ENCODE results near the gene ACSS1. TPM values are rescaled to one million over a fixed set of nuclear protein-coding genes. Genes with fewer than 3 reads are reported as not detected.

ACSS1 gene
- polyA plus RNA-seq, 2 of the 4 experiments (the other 2 are of a cell fraction), result 7.2 to 7.6 TPM

DNA sequence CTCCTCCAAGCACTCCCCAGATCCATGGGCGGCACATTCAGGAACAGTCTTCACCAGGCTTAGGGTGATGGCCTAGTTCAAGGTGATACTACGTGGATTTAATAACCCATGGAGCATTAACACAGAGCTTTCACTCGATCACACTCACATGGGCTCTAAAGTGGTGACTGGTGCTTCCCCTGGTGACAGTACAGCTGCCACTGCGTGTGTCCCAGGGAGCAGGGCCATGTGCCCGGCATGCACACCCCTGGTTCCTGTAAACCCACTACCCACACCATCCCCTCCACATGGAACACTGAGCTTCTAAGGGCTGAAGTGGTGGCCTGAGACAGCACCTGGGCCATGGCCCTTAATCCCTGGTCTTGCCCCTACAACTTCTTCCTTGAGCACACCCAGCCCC lies 37.6 kb downstream of the ACSS1 start:
- POLR2A ChIA-PET, result no interaction called here
- FAIRE-seq (no peak), ATAC-seq (no peak), DNase-seq (ENCODE audit: low read depth in 1 of 2, low spot score in 1 of 2) (no peak)
- Histone ChIP-seq H3K9me3 (no peaks in the 10 kb centered on the region), H3K4me1 (no peaks in the 10 kb centered on the region), H3K4me3 (no peak overlapping the region), H3K4me2 (no peak overlapping the region), H3K27ac (no peak overlapping the region)
- WGBS (ENCODE audit: missing lambda C conversion rate), result 93% methylated on average over 5 of the region's 5 CpGs
- TF ChIP-seq NR3C1 (IDR thresholded peaks at IDR 0.05), result no peak
- CTCF ChIA-PET, result interaction anchor here (0.6 to 1.3 kb wide), 4 partner anchors 12 to 219 kb away, joined by 3 to 5 read pairs (median 3); no protein-coding TSS in a partner anchor

GRCh38 chr20:25019381-25020155 lies 38.4 kb downstream of the ACSS1 start:
- no peak for DNase-seq (ENCODE audit: low read depth in 1 of 2, low spot score in 1 of 2)
- Histone ChIP-seq H3K9me3 (no peaks in the 10 kb centered on the region), H3K27ac (no peak overlapping the region), H3K4me2 (no peak overlapping the region), H3K4me3 (no peak overlapping the region), H3K4me1 (no peaks in the 10 kb centered on the region)
- POLR2A ChIA-PET, result no interaction called here
- no peak for TF ChIP-seq KDM1A (IDR thresholded peaks at IDR 0.05; ENCODE audit: low read depth)
- TF ChIP-seq GATA3 (IDR thresholded peaks at IDR 0.05; ENCODE audit: borderline replicate concordance), result no peak
- TF ChIP-seq KDM5A (IDR thresholded peaks at IDR 0.05), result no peak
- no peak for TF ChIP-seq MYC (IDR thresholded peaks at IDR 0.05; ENCODE audit: borderline replicate concordance, low read length)
- no peak for TF ChIP-seq RFX5 (IDR thresholded peaks at IDR 0.05)
- TF ChIP-seq, protein P1, sequence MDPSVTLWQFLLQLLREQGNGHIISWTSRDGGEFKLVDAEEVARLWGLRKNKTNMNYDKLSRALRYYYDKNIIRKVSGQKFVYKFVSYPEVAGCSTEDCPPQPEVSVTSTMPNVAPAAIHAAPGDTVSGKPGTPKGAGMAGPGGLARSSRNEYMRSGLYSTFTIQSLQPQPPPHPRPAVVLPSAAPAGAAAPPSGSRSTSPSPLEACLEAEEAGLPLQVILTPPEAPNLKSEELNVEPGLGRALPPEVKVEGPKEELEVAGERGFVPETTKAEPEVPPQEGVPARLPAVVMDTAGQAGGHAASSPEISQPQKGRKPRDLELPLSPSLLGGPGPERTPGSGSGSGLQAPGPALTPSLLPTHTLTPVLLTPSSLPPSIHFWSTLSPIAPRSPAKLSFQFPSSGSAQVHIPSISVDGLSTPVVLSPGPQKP (IDR thresholded peaks at IDR 0.05; ENCODE audit: low read depth, low read length), result no peak
- TF ChIP-seq CBX8 (IDR thresholded peaks at IDR 0.05), result no peak
- TF ChIP-seq CBX2 (IDR thresholded peaks at IDR 0.05; ENCODE audit: borderline replicate concordance, low read depth), result no peak
- WGBS (ENCODE audit: missing lambda C conversion rate), result 90% methylated on average over 15 of the region's 16 CpGs
- no peak for FAIRE-seq
- CTCF ChIA-PET, result interaction anchor here (0.5 to 2.1 kb wide), 8 partner anchors 11 to 267 kb away, joined by 3 to 5 read pairs (median 3); no protein-coding TSS in a partner anchor
- no peak for ATAC-seq

DNA sequence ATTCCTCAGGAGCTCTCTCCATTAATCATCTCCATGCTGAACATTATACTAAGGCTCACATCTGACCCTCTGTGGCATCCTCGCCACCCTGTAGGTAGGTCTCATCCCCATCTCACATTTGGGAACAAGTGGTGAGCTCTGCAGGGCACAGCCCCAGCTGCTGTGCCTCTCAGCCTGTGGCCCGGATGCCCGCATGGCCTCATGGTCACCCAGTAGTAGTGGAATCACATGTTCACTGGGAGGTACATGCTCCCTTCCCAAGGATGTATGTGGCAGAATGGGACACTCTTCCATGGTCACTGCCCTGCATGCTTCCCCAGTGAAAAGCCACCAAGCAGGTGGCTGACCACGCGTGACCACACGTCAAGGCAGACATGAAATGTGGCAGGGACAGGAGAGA lies 39.1 kb downstream of the ACSS1 start:
- ATAC-seq (no peak), DNase-seq (ENCODE audit: low read depth in 1 of 2, low spot score in 1 of 2) (no peak), FAIRE-seq (no peak)
- WGBS (ENCODE audit: missing lambda C conversion rate), result 91% methylated on average over 6 of the region's 6 CpGs
- H3K4me1 ChIP-seq, result no peaks in the 10 kb centered on the region
- H3K27ac ChIP-seq, result no peak overlapping the region
- H3K4me3 ChIP-seq, result no peak overlapping the region
- no peak overlapping the region for H3K4me2 ChIP-seq
- H3K9me3 ChIP-seq, result no peaks in the 10 kb centered on the region
- POLR2A ChIA-PET, result no interaction called here
- CTCF ChIA-PET, result interaction anchor here (0.7 to 2.1 kb wide), 7 partner anchors 10 to 268 kb away, joined by 3 to 5 read pairs (median 3); no protein-coding TSS in a partner anchor
- no peak for TF ChIP-seq FOSB (CRISPR knock-in tag; IDR thresholded peaks at IDR 0.05)
- TF ChIP-seq HEYL (CRISPR knock-in tag; IDR thresholded peaks at IDR 0.05), result no peak
- no peak for TF ChIP-seq HOXB5 (CRISPR knock-in tag; IDR thresholded peaks at IDR 0.05)
- no peak for TF ChIP-seq GATA3 (IDR thresholded peaks at IDR 0.05; ENCODE audit: borderline replicate concordance)
- no peak for TF ChIP-seq EP300 (IDR thresholded peaks at IDR 0.05)
- no peak for TF ChIP-seq JUNB (IDR thresholded peaks at IDR 0.05)
- TF ChIP-seq CHD4 (IDR thresholded peaks at IDR 0.05; ENCODE audit: borderline replicate concordance), result no peak
- no peak for TF ChIP-seq CBX8 (IDR thresholded peaks at IDR 0.05)
- no peak for TF ChIP-seq POLR2A (IDR thresholded peaks at IDR 0.05; ENCODE audit: low read length)
- TF ChIP-seq, protein P2, sequence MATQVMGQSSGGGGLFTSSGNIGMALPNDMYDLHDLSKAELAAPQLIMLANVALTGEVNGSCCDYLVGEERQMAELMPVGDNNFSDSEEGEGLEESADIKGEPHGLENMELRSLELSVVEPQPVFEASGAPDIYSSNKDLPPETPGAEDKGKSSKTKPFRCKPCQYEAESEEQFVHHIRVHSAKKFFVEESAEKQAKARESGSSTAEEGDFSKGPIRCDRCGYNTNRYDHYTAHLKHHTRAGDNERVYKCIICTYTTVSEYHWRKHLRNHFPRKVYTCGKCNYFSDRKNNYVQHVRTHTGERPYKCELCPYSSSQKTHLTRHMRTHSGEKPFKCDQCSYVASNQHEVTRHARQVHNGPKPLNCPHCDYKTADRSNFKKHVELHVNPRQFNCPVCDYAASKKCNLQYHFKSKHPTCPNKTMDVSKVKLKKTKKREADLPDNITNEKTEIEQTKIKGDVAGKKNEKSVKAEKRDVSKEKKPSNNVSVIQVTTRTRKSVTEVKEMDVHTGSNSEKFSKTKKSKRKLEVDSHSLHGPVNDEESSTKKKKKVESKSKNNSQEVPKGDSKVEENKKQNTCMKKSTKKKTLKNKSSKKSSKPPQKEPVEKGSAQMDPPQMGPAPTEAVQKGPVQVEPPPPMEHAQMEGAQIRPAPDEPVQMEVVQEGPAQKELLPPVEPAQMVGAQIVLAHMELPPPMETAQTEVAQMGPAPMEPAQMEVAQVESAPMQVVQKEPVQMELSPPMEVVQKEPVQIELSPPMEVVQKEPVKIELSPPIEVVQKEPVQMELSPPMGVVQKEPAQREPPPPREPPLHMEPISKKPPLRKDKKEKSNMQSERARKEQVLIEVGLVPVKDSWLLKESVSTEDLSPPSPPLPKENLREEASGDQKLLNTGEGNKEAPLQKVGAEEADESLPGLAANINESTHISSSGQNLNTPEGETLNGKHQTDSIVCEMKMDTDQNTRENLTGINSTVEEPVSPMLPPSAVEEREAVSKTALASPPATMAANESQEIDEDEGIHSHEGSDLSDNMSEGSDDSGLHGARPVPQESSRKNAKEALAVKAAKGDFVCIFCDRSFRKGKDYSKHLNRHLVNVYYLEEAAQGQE (IDR thresholded peaks at IDR 0.05), result no peak
- TF ChIP-seq MYC (IDR thresholded peaks at IDR 0.05; ENCODE audit: borderline replicate concordance, low read length), result no peak
- TF ChIP-seq MAFK (IDR thresholded peaks at IDR 0.05; ENCODE audit: partially characterized antibody), result no peak
- TF ChIP-seq HMGXB4 (CRISPR knock-in tag; IDR thresholded peaks at IDR 0.05; ENCODE audit: borderline replicate concordance), result no peak
- TF ChIP-seq ESRRA (IDR thresholded peaks at IDR 0.05; ENCODE audit: borderline replicate concordance, low read length), result no peak
- TF ChIP-seq CBX2 (IDR thresholded peaks at IDR 0.05; ENCODE audit: borderline replicate concordance, low read depth), result no peak
- no peak for TF ChIP-seq FOSL2 (IDR thresholded peaks at IDR 0.05)
- no peak for TF ChIP-seq FOSL2 (CRISPR knock-in tag; IDR thresholded peaks at IDR 0.05)
- TF ChIP-seq, protein P3, sequence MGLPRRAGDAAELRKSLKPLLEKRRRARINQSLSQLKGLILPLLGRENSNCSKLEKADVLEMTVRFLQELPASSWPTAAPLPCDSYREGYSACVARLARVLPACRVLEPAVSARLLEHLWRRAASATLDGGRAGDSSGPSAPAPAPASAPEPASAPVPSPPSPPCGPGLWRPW (IDR thresholded peaks at IDR 0.05), result no peak

Measured in A549 (cell line).